ENCODE data around the gene A1BG.

- TF ChIP-seq, protein P1, sequence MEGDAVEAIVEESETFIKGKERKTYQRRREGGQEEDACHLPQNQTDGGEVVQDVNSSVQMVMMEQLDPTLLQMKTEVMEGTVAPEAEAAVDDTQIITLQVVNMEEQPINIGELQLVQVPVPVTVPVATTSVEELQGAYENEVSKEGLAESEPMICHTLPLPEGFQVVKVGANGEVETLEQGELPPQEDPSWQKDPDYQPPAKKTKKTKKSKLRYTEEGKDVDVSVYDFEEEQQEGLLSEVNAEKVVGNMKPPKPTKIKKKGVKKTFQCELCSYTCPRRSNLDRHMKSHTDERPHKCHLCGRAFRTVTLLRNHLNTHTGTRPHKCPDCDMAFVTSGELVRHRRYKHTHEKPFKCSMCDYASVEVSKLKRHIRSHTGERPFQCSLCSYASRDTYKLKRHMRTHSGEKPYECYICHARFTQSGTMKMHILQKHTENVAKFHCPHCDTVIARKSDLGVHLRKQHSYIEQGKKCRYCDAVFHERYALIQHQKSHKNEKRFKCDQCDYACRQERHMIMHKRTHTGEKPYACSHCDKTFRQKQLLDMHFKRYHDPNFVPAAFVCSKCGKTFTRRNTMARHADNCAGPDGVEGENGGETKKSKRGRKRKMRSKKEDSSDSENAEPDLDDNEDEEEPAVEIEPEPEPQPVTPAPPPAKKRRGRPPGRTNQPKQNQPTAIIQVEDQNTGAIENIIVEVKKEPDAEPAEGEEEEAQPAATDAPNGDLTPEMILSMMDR (IDR thresholded peaks at IDR 0.05; ENCODE audit: insufficient read depth, low read length) = no peak
- no peak for TF ChIP-seq REST (IDR thresholded peaks at IDR 0.05; ENCODE audit: insufficient replicate concordance, low read depth)
- no peak for TF ChIP-seq POLR2AphosphoS5 (IDR thresholded peaks at IDR 0.05; ENCODE audit: low read depth)
- TF ChIP-seq GABPA (IDR thresholded peaks at IDR 0.05; ENCODE audit: low read depth) = no peak
- no peak for TF ChIP-seq SPI1 (IDR thresholded peaks at IDR 0.05; ENCODE audit: borderline replicate concordance, low read depth)
These were observed 47.4 kb downstream of the A1BG start for GRCh38 chr19:58305932-58306323.
